ENCODE results near the gene RTEL1. TPM values are rescaled to one million over a fixed set of nuclear protein-coding genes. Genes with fewer than 3 reads are reported as not detected.

The RTEL1 gene
- total and polyA plus RNA-seq, 2 donors (not counting 1 experiment from before 2014, with no cell fraction given): 4.7 to 12.4 TPM

- no peak for TF ChIP-seq EZH2 (IDR thresholded peaks at IDR 0.05; ENCODE audit: low read length, missing control alignments)
- no peak for TF ChIP-seq CTCF (conservative IDR thresholded peaks at IDR 0.05 in 1 of 2, IDR thresholded peaks at IDR 0.05 in 1 of 2; ENCODE audit: low read depth in 1 of 2, low read length in 2 of 2)
- H3K36me3 ChIP-seq (ENCODE audit: control insufficient read depth, insufficient read depth, low read length): peaks cover 18% of the 10 kb centered on the region
- H4K20me1 ChIP-seq (ENCODE audit: control insufficient read depth, extremely low read depth, insufficient read depth, low read length): no peaks in the 10 kb centered on the region
- no peaks in the 10 kb centered on the region for H3K9me3 ChIP-seq (ENCODE audit: control insufficient read depth, insufficient read depth, low read depth, low read length)
- peak; percentile 84 to 95 for DNase-seq (ENCODE audit: low read depth in 2 of 2)
- peak overlapping the region; percentile 90 for H3K4me2 ChIP-seq (ENCODE audit: extremely low read depth, insufficient read depth, low read length)
- peaks cover 4% of the 10 kb centered on the region for H3K79me2 ChIP-seq (ENCODE audit: control insufficient read depth, insufficient read depth, low read length)
- peaks cover 8% of the 10 kb centered on the region for H3K4me1 ChIP-seq (ENCODE audit: control insufficient read depth, extremely low read depth, insufficient read depth, low read length)
- H3K9ac ChIP-seq (ENCODE audit: insufficient read depth, low read length): peak overlapping the region; percentile 75
- peak overlapping the region; percentile 23 for H2AFZ ChIP-seq (ENCODE audit: low read length)
- H3K27me3 ChIP-seq (ENCODE audit: control insufficient read depth, insufficient read depth, low read length): no peaks in the 10 kb centered on the region
- H3K27ac ChIP-seq (ENCODE audit: insufficient read depth, low read length): peak overlapping the region; percentile 72
- H3K4me3 ChIP-seq (replicated peaks in 1 of 4; ENCODE audit: control extremely low read depth in 1 of 4, insufficient read depth in 1 of 4, low read depth in 3 of 4, low read length in 4 of 4): peak overlapping the region; percentile 65 to 74 (median 68)
These were observed 82.7 kb downstream of the RTEL1 start for GRCh38 chr20:63740627-63741353.

GRCh38 chr20:63741354-63741675 is 83.2 kb downstream of the RTEL1 start:
- Histone ChIP-seq H4K20me1 (ENCODE audit: control insufficient read depth, extremely low read depth, insufficient read depth, low read length) (no peaks in the 10 kb centered on the region), H3K27me3 (ENCODE audit: control insufficient read depth, insufficient read depth, low read length) (no peaks in the 10 kb centered on the region), H3K4me1 (ENCODE audit: control insufficient read depth, extremely low read depth, insufficient read depth, low read length) (peaks cover 8% of the 10 kb centered on the region), H3K9me3 (ENCODE audit: control insufficient read depth, insufficient read depth, low read depth, low read length) (no peaks in the 10 kb centered on the region), H3K27ac (ENCODE audit: insufficient read depth, low read length) (peak overlapping the region; percentile 72), H3K9ac (ENCODE audit: insufficient read depth, low read length) (peak overlapping the region; percentile 75), H3K4me2 (ENCODE audit: extremely low read depth, insufficient read depth, low read length) (peak overlapping the region; percentile 90), H3K36me3 (ENCODE audit: control insufficient read depth, insufficient read depth, low read length) (peaks cover 18% of the 10 kb centered on the region), H2AFZ (ENCODE audit: low read length) (no peak overlapping the region), H3K79me2 (ENCODE audit: control insufficient read depth, insufficient read depth, low read length) (peaks cover 4% of the 10 kb centered on the region), H3K4me3 (replicated peaks in 1 of 4; ENCODE audit: control extremely low read depth in 1 of 4, insufficient read depth in 1 of 4, low read depth in 3 of 4, low read length in 4 of 4) (peak overlapping the region; percentile 65 to 74 (median 68))
- no peak for DNase-seq (ENCODE audit: low read depth in 2 of 2)
- no peak for TF ChIP-seq CTCF (conservative IDR thresholded peaks at IDR 0.05 in 1 of 2, IDR thresholded peaks at IDR 0.05 in 1 of 2; ENCODE audit: low read depth in 1 of 2, low read length in 2 of 2)
- no peak for TF ChIP-seq EZH2 (IDR thresholded peaks at IDR 0.05; ENCODE audit: low read length, missing control alignments)

DNA sequence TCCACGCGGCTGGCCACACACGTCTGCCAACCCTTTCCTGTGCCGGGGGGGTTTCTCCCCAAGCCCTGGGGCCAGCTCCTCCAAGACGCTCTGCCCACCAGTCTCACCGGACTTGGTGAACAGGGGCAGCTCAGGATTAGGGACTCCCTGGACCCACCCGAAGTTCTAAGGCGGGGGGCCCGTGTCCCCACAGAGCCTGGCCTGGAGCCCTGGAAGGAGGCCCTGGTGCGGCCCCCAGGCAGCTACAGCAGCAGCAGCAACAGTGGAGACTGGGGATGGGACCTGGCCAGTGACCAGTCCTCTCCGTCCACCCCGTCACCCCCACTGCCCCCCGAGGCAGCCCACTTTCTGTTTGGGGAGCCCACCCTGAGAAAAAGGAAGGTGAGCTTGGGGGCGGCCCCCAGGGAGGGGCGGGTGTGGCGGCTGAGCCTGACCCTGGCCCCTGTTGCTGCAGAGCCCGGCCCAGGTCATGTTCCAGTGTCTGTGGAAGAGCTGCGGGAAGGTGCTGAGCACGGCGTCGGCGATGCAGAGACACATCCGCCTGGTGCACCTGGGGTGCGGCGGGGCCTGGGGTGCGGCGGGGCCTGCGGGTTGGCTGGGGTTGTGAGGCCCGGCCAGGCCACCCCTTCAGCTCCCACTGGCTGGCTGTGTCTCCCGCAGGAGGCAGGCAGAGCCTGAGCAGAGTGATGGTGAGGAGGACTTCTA is 83.7 kb downstream of the RTEL1 start:
- H4K20me1 ChIP-seq (ENCODE audit: control insufficient read depth, extremely low read depth, insufficient read depth, low read length): no peaks in the 10 kb centered on the region
- H3K79me2 ChIP-seq (ENCODE audit: control insufficient read depth, insufficient read depth, low read length): peaks cover 4% of the 10 kb centered on the region
- H2AFZ ChIP-seq (ENCODE audit: low read length): no peak overlapping the region
- H3K4me3 ChIP-seq (replicated peaks in 1 of 4; ENCODE audit: control extremely low read depth in 1 of 4, insufficient read depth in 1 of 4, low read depth in 3 of 4, low read length in 4 of 4): peak overlapping the region; percentile 65 to 74 (median 68)
- no peaks in the 10 kb centered on the region for H3K9me3 ChIP-seq (ENCODE audit: control insufficient read depth, insufficient read depth, low read depth, low read length)
- peak overlapping the region; percentile 72 for H3K27ac ChIP-seq (ENCODE audit: insufficient read depth, low read length)
- H3K9ac ChIP-seq (ENCODE audit: insufficient read depth, low read length): peak overlapping the region; percentile 75
- TF ChIP-seq EZH2 (IDR thresholded peaks at IDR 0.05; ENCODE audit: low read length, missing control alignments) (no peak), CTCF (conservative IDR thresholded peaks at IDR 0.05 in 1 of 2, IDR thresholded peaks at IDR 0.05 in 1 of 2; ENCODE audit: low read depth in 1 of 2, low read length in 2 of 2) (no peak)
- DNase-seq (ENCODE audit: low read depth in 2 of 2): no peak
- peak overlapping the region; percentile 90 for H3K4me2 ChIP-seq (ENCODE audit: extremely low read depth, insufficient read depth, low read length)
- no peaks in the 10 kb centered on the region for H3K27me3 ChIP-seq (ENCODE audit: control insufficient read depth, insufficient read depth, low read length)
- H3K36me3 ChIP-seq (ENCODE audit: control insufficient read depth, insufficient read depth, low read length): peaks cover 17% of the 10 kb centered on the region
- peaks cover 8% of the 10 kb centered on the region for H3K4me1 ChIP-seq (ENCODE audit: control insufficient read depth, extremely low read depth, insufficient read depth, low read length)

Measured in fibroblast of lung (primary cell).